Right ventricle myocardium inferior (tissue), 1 donor: ENCODE measurements around the gene APPBP2. TPM values are rescaled to one million over a fixed set of nuclear protein-coding genes. Genes with fewer than 3 reads are reported as not detected.

Experiments used
- total RNA-seq: library from RNA; stranded (reverse); fragmentation: NEBNext Ultra II Directional; extraction: Animal tissue kit (Norgen Biotek cat#: 25700); gene quantifications from one replicate; pipeline ENCODE4 v1.2.1, GENCODE V29; 2021
- donor health status: DM: no; HTN: yes; CAD: no; lungs with severe emphysema.

APPBP2 gene
- total RNA-seq, 1 donor from 2014 or later = 16.7 TPM

Other genes with a start within 250 kb of the APPBP2 start
- gene USP32, start 134.1 kb downstream of the APPBP2 start, total RNA-seq = 32.2 TPM
- not detected for gene CHCT1, start 103.8 kb downstream of the APPBP2 start, total RNA-seq
- gene PPM1D, start 74.0 kb upstream of the APPBP2 start, total RNA-seq = 7.4 TPM
- 13.3 TPM for gene BCAS3, start 151.6 kb upstream of the APPBP2 start, total RNA-seq